ENCODE measurements around the gene PLA2G12B. TPM values are rescaled to one million over a fixed set of nuclear protein-coding genes. Genes with fewer than 3 reads are reported as not detected.
"Not testable (repeated sequence)": the region's sequence is repeated elsewhere in the genome, so short reads cannot be mapped to it uniquely, and the experiment has no call there.

The PLA2G12B gene
- total RNA-seq, 2 donors from 2014 or later = 6.6 to 10.7 TPM

DNA sequence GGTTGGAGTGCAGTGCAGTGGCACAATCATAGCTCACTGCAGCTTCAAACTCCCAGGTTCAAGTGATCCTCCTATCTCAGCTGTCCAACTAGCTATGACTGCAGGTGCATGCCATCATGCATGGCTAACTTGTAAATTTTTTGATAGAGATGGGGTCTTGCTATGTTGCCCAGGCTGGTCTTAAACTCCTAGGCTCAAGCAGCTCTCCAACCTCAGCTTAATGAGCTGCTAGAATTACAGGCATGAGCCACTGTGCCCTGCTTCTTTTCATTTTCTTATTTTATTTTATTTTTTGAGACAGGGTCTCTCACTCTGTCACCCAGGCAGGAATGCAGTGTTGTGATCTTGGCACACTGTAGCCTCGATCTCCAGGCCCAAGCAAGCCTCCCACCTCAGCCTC lies 7.6 kb downstream of the PLA2G12B start:
- no peak for DNase-seq
- no peak for ATAC-seq
- intact Hi-C loops (cut with DNase I) = no loop called here

DNA sequence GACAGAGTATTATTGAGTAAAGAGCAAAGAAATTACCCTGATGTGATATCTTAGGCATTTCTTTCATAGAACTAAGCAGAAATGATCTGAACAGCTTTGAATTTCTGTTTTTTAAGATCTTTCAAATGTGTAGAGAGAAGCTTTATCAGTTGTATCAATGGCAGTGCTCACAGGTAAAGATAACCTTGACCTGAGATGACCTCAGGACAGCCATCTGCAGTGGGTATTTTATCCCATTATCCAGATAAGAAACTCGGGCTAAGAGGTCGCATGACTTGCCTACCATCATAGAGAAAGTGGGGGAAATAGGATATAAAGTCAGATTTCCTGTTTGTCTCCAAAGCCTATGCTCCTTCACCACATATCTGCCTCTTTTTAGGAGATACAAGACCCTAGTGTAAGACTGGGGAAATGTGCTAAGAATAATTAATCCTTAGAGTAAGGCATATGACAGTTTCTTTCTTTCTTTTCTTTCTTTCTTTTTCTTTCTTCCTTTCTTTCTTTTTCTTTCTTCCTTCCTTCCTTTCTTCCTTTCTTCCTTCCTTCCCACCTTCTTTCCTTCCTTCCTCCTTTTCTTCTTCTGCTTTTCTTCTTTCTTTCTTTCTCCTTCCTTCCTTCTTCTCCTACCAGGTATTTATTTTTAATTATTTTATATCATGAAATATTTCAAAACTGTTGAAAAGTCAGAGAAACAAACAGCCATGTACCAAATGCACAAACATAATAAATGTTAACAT lies 10.9 kb downstream of the PLA2G12B start:
- DNase-seq (no peak), ATAC-seq (no peak)
- intact Hi-C loops (cut with DNase I) = no loop called here

DNA sequence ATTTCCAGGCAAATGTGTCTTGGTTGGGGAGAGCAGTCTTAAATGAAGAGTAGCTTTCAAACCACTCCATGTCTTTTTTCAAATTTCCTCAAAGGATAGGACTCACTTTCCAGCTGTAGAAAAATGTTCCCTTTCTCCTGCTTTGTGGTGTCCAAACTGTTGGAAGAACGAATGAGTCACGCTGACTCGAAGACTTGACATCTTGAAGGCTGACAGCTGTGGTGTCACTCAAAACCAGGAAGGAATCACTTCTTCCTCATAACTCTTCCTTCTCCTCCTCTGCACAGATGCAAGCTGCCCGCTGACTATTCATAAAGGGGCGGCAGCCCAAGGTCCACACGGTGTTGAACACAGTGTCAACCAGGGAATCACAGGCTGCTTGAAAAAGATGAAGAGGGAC lies 19.2 kb downstream of the PLA2G12B start:
- no peak for ATAC-seq
- DNase-seq = no peak
- intact Hi-C loops (cut with DNase I) = no loop called here

DNA sequence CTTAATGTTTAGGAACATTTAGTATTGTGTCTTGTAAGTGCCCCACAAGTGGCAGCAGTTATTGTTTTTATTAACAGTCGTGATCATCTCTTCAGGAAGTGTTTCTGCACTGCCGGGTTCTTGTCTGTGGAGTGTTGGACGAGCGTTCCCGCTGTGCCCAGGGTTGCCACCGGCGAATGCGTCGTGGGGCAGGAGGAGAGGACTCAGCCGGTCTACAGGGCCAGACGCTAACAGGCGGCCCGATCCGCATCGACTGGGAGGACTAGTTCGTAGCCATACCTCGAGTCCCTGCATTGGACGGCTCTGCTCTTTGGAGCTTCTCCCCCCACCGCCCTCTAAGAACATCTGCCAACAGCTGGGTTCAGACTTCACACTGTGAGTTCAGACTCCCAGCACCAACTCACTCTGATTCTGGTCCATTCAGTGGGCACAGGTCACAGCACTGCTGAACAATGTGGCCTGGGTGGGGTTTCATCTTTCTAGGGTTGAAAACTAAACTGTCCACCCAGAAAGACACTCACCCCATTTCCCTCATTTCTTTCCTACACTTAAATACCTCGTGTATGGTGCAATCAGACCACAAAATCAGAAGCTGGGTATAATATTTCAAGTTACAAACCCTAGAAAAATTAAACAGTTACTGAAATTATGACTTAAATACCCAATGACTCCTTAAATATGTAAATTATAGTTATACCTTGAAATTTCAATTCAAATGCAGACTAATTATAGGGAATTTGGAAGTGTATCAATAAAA lies 22.2 kb downstream of the PLA2G12B start:
- ATAC-seq (no peak), DNase-seq (no peak)
- intact Hi-C loops (cut with DNase I) = no loop called here

DNA sequence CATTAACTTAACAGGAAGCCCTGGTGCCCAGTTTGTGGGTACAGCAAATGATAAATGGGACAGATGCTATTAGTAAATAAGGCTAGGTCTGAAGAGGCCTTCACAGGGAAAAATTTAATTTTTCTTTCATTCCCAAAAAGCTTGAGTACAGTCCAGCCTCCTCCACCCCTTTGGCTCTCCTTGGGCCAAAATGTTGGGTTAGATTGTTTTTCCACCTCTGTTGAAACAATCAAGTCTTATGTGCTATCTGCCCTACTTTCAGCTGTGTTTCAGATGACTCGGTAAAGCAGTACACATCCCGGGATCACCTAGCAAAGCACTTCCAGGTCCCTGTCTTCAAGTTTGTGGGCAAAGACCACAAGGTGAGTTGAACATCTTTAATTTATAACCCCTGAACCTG lies 24.3 kb downstream of the PLA2G12B start:
- intact Hi-C loops (cut with DNase I) = no loop called here
- ATAC-seq = no peak
- no peak for DNase-seq

DNA sequence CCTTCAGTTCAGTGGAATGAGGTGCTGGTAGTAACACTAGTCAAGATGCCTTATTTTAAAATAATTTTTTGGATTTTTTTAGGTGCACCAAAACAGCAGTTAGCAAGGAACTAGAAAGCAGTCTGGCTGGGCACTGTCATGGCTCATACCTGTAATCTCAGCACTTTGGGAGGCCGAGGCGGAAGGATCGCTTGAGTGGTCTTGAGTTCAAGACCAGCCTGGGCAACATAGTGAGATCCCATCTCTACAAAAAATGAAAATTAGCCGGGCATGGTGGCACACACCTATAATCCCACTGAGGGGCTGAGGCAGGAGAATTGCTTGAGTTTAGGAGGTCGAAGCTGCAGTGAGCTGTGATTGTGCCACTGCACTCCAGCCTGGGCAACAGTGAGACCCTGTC lies 25.8 kb downstream of the PLA2G12B start:
- no peak for DNase-seq

DNA sequence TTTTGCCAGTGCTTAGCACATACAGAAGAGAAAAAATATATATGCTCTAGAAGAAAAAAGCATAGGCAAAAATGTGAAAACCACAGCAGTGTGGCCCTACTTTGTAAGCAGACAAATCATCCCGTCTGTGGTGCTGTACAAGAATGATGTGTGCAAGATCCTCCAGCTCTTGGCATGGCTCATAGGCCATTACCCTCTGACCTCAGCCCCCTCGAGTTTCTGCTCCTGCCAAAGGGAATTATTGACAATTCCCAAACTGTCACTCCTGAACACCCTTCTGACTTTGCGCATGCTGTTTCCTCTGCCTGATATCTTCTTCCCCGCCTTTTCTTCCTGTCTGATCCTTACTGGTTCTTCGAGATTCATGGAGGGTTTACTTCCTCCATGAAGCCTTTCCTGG lies 27.1 kb downstream of the PLA2G12B start:
- intact Hi-C loops (cut with DNase I) = no loop called here
- DNase-seq (no peak), ATAC-seq (no peak)

More for the DNA sequence above, 25.8 kb downstream of the PLA2G12B start:
- no peak for ATAC-seq
- intact Hi-C loops (cut with DNase I) = no loop called here

DNA sequence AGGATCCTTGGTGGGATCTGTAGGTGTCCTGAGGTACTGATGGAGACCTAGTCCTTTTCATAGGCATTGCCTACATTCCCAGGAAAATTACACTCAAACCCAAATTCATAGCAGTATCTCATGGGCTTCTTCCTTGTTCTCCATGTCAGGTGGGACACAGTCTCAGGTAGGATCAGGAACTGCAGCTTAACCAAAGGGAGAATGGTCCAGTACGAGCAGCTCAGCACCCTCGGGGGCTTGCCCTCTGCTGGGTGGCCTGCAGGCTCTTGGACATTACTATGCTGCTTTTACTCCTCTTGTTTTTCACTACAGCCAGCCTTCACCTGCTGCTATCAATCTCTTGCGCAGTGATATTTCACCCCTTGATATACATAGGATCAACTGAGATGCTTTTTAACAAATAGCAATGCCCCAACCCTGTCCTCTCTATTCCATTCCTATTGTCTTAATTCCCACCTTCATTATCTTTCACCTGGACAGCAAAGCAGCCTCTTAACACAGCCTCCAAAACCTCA lies 28.6 kb downstream of the PLA2G12B start:
- DNase-seq (no peak), ATAC-seq (no peak)
- intact Hi-C loops (cut with DNase I) = no loop called here

DNA sequence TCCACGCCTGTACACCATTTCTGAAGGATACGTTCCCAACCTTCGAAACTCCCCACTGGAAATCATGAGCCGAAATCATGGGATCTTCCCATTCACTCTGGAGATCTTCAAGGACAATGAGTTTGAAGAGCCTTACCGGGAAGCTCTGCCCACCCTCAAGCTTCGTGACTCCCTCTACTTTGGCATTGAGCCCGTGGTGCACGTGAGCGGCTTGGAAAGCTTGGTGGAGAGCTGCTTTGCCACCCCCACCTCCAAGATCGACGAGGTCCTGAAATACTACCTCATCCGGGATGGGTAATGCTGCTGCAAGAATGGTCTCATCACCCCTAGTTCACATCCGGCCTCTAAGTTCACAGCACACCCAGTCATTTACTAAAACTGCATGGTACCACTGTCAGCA lies 30.3 kb downstream of the PLA2G12B start:
- ATAC-seq = no peak
- intact Hi-C loops (cut with DNase I) = no loop called here

DNA sequence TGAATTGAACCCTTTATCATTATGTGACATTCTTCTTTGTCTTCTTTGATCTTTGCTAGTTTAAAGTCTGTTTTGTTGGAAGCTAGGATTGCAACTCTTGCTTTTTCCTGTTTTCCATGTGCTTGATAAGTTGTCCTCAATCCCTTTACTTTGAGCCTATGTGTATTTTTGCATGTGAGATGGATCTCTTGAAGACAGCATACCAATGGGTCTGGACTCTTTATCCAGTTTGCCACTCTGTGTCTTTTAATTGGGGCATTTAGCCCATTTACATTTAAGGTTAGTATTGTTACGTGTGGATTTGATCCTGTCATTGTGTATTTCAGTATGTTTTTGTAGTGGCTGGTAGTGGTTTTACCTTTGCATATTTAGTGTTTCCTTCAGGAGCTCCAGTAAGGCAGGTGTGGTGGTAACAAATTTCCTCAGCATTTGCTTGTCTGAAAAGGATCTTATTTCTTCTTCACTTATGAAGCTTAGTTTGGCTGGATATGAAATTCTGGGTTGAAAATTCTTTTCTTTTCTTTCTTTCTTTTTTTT lies 33.4 kb downstream of the PLA2G12B start:
- intact Hi-C loops (cut with DNase I); DNase-seq; ATAC-seq: not testable (repeated sequence)

More for the DNA sequence above, 30.3 kb downstream of the PLA2G12B start:
- DNase-seq = no peak

DNA sequence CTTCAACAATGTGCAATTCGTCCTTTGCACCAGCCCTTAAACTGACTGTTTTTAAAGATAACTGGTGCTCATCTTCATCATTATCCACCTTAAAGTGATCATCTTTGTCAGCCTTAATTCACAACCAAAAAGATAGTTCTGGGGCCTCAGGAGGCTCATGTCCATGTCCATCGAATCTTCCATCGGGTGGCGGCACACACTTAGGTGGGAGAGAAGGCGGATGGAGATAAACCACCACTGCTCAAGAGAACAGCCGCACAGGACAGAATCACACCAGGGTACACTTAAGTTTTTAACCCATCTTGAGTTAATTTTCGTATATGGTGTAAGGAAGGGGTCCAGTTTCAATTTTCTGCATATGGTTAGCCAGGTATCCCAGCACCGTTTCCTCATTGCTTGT lies 36.3 kb downstream of the PLA2G12B start:
- no peak for DNase-seq
- ATAC-seq = no peak
- intact Hi-C loops (cut with DNase I) = no loop called here

DNA sequence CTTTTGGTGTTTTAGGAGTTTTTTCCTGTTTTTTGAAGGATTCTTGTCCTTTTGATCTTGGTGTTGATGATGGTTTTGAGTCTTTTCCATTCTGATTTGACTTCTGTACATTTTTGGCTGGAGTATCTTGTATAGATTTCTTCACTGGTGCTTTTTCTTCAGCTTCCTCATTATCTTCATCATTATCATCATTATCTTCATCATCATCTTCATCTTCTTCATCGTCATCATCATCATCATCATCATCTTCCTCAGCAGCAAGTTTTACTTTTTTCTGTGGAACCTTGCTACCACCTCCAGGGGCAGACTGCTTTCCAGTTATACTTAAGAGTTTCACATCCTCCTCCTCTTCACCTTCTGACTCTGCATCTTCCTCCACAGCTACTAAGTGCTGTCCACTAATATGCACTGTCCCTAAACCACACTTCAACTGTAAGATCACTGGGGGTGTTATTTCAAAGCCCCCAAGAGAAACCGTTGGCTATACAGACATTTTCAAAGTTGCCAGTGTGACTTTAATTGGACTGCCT lies 36.7 kb downstream of the PLA2G12B start:
- ATAC-seq = not testable (repeated sequence)

DNA sequence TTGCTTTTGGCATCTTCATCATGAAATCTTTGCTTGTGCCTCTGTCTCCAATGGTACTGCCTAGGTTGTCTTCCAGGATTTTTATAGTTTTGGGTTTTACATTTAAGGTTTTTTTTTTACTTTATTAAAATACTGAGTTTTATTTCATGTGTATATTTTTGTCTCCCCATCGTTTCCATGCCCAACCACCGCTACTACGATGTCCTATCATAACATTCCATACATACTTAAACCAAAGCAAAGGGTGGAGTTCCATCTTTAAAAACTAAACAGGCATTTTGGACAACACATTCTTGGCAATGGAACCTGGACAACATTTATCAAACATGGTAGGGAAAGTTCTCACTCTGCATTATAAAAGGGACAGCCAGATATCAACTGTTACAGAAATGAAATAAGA lies 37.4 kb downstream of the PLA2G12B start:
- intact Hi-C loops (cut with DNase I); DNase-seq; ATAC-seq: not testable (repeated sequence)

More for the DNA sequence above, 36.7 kb downstream of the PLA2G12B start:
- DNase-seq; intact Hi-C loops (cut with DNase I): not testable (repeated sequence)

DNA sequence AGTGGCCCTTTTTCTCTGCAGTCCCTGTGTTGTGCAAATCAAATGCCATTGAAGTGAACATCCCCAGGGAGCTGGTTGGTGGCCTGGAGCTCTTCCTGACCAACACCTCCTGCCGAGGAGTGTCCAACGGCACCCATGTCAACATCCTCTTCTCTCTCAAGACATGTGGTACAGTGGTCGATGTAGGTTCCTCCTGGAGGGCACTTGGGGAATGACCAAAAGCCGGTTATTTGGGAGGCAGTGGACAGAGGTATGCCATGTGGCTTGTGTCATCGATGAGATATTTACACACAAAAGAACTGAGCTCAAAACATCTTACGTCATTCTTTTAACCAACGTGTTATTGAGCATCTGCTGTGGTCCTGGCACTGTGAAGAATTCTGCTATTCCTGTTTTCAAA lies 41.3 kb downstream of the PLA2G12B start:
- intact Hi-C loops (cut with DNase I) = no loop called here
- ATAC-seq = no peak
- DNase-seq = no peak

DNA sequence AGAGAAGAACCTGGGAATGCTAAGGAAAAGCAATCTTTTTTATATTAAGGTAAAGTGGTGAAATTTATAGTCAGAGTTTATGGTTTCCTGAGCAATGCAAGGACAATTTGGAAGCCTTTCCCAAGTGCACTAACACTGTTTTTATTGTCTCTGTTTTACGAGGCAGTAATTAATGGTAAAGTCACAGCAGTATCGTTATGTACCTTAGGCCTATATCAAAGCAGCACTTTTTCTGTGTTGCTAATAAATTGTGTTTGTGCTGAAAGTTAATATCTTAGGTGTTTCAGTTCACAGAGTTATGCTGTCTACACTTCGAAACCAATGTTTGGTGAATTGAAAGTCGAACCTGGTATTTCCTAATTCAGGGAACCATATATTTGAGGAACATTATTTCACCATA lies 41.9 kb downstream of the PLA2G12B start:
- DNase-seq (no peak), ATAC-seq (no peak)
- intact Hi-C loops (cut with DNase I) = no loop called here

DNA sequence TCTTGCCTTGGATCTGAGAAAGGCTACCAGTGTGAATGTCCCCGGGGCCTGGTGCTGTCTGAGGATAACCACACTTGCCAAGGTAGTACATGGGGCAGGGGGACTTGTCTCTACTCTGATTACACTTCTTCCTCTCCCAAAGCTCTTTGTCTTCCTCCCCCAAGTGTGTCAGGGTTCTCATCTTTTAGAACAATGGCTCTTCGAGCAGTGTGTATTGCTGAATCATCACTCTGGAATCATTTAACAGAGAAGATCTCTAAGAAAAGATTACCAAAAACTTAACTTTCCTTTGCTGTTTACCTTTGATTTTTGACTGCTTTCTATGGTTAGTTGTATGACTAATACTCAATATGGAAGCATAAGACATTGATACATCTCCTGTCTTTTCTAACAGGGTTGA lies 42.8 kb downstream of the PLA2G12B start:
- no peak for ATAC-seq
- no peak for DNase-seq
- intact Hi-C loops (cut with DNase I) = no loop called here

DNA sequence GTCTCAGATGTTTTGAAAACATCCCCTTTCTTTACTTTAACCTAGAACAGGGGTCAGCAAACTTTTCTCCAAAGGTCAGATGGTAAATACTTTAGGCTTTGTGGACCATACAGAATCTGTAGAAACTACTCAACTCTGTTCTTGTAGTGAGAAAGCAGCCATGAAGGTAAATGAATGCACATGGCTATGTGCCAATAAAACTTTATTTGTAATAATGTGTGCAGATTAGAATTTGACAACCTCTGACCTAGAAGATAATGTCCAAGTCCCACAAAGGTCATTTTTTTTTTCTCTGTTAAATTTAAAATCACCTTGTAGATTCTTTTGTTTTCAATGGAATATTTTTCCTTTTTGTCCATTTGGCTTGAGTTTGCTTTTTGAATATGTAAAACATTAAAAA lies 43.9 kb downstream of the PLA2G12B start:
- DNase-seq (no peak), ATAC-seq (no peak)
- intact Hi-C loops (cut with DNase I) = no loop called here

DNA sequence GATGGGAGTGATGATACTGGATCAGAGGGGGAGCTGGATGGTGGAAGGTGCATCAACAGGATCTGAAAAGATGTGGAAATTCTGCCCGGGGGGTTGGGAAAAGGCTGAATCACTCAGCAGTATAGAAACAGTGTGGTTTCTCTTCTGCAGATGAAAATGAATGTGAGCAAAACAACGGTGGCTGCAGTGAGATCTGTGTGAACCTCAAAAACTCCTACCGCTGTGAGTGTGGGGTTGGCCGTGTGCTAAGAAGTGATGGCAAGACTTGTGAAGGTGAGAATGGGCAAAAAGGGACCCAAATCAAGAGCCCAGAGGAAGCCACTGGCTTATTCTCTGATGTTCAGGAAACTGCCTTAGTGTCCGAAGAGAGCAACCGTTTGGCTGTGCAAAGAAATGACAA lies 48.2 kb downstream of the PLA2G12B start:
- no peak for DNase-seq
- intact Hi-C loops (cut with DNase I) = no loop called here

DNA sequence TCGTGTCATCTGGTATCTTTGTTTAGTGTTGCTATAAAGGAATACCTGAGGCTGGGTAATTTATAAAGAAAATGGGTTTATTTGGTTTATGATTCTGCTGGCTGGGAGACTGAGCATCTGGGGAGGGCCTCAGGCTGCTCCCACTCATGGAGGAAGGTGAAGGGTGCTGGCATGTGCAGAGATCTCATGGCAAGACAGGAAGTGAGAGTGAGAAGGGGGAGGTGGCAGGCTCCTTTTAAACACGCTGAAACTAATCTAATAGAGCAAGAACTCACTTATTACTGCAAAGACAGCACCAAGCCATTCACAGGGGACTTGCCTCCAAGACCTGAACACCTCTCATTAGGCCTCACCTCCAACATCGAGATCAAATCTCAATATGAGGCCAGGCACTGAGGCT lies 49.8 kb downstream of the PLA2G12B start:
- intact Hi-C loops (cut with DNase I) = no loop called here
- ATAC-seq (no peak), DNase-seq (no peak)

More for the DNA sequence above, 48.2 kb downstream of the PLA2G12B start:
- no peak for ATAC-seq

DNA sequence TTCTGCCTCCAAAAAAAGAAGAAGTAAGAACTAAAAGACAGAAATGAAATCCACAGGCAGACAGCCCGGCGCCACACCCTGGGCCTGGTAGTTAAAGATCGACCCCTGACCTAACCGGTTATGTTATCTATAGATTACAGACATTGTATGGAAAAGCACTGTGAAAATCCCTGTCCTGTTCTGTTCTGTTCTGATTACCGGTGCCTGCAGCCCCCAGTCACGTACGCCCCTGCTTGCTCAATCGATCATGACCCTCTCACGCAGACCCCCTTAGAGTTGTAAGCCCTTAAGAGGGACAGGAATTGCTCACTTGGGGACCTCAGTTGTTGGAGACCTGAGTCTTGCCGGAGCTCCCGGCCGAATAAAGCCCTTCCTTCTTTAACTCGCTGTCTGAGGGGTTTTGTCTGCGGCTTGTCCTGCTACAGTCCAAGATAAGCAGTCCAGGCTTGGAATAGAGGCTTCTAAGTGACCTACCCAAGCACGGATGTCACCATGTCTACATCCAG lies 50.6 kb downstream of the PLA2G12B start:
- ATAC-seq; intact Hi-C loops (cut with DNase I); DNase-seq: not testable (repeated sequence)
